GM13977 (cell line): ENCODE data around the gene ARHGAP31.
A peak's percentile ranks its signal among the peaks of the same experiment; 100 is the strongest.

ENCODE experiments used
- DNase-seq: peaks from one replicate; pipeline ENCODE4 v3.0.0; 2012; ENCODE audit warnings: low spot score
- in situ Hi-C: fragments of 300-500 bp; cut with MboI; formaldehyde crosslinking; loops from one replicate; pipeline ENCODE4 v1.12.0; 2022; ENCODE audit warnings: low sequenced_read_pairs, low pct_unique_long_range_greater_than_20kb, mixed read lengths, inconsistent platforms; ENCODE audit not compliant: unreplicated experiment
- TF ChIP-seq, protein P1 (sequence below): IDR thresholded peaks from 2 replicates; pipeline ENCODE4 v1.5.1; 2012; ENCODE audit warnings: mild to moderate bottlenecking, control low read depth; ENCODE audit not compliant: insufficient read depth; ENCODE audit errors: extremely low read depth, missing control alignments

The ARHGAP31 gene

DNA sequence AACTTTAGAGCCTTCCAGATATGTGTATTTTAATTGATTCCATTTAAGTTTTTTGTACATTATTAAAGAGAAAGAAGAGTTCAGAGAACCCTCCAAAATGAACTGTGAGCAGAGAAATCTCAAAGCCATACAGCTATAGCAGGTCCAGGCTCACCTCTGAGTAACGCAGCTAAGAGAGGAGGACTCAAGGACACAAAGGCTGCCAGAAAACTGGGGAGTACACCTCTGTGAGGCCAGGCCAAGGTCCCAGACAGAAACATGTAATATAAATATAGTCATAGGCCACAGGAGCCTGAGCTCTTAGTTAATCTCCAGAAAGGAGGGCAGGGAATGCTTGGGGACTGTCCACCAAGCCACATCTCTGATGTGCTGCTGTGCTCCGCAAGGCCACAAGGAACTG, 102.7 kb downstream of the ARHGAP31 start:
- TF ChIP-seq, protein P1, sequence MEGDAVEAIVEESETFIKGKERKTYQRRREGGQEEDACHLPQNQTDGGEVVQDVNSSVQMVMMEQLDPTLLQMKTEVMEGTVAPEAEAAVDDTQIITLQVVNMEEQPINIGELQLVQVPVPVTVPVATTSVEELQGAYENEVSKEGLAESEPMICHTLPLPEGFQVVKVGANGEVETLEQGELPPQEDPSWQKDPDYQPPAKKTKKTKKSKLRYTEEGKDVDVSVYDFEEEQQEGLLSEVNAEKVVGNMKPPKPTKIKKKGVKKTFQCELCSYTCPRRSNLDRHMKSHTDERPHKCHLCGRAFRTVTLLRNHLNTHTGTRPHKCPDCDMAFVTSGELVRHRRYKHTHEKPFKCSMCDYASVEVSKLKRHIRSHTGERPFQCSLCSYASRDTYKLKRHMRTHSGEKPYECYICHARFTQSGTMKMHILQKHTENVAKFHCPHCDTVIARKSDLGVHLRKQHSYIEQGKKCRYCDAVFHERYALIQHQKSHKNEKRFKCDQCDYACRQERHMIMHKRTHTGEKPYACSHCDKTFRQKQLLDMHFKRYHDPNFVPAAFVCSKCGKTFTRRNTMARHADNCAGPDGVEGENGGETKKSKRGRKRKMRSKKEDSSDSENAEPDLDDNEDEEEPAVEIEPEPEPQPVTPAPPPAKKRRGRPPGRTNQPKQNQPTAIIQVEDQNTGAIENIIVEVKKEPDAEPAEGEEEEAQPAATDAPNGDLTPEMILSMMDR: no peak
- in situ Hi-C loops: no loop called here
- no peak for DNase-seq

DNA sequence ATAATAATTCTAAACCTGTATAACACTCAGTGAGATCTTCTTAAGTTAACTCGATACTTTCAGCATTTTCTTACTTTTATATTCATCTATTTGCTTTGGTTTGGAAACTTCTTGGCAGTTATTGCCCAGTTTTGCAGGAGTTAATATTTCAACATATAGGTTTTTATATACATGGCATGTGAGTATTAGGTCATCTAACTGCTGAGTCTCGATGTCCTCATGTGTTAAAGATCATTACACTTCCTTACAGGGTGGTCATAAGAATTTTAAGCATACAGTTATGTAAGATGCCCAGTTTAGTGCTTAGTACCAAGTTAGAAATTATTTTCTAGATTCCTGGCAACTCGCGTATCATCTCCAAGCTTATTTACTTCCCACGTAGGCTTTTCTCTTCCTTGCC, 106.3 kb downstream of the ARHGAP31 start:
- TF ChIP-seq, protein P1: no peak
- in situ Hi-C loops: no loop called here
- DNase-seq: no peak

DNA sequence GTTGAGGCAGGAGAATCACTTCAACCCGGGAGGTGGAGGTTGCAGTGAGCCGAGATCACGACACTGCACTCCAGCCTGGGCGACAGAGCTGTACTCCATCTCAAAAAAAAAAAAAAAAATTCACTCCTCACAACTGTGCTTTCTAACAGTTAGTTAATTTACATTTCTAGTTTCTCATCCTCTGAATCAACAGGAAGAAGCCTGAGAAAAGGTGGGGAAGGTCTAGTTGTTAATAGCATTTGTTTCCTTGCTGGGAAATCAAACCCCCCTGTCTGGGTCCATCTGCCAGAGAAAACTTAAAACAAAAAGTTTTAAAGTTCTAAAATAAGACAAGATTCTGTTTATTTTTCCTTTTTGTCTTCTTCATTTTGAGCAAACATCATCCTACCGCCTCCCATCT, 106.9 kb downstream of the ARHGAP31 start:
- TF ChIP-seq, protein P1: no peak
- DNase-seq: no peak
- in situ Hi-C loops: no loop called here

DNA sequence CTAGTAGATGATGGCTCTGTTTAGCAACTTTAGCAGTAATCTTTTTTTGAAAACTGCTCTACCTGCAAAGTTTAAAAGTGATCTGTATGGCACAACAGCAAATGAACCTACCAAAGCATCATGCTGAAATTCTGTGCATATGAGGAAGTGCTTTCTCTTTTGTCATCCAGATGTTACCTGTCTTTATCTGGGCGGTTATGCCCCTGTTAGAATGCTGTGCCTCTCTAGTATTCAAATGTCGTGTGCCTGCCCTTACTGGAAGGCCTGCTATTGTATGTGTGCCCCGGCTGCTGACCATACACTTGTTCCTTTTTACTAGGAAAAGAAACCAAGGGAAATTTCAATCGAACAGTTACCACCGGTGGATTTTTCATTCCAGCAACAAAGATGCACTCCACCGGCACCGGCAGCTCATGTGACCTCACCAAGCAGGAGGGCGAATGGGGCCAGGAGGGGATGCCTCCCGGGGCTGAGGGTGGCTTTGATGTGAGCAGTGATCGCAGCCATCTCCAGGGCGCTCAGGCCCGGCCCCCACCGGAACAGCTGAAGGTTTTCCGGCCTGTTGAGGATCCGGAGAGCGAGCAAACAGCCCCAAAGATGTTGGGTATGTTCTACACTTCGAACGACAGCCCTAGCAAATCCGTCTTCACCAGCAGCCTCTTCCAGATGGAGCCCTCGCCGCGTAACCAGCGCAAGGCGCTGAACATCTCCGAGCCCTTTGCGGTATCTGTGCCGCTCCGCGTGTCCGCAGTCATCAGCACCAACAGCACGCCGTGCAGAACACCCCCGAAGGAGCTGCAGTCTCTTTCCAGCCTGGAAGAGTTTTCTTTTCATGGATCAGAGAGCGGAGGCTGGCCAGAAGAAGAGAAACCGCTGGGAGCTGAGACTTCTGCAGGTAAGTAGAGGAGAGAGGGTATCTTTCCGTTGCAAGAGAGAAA, 107.6 kb downstream of the ARHGAP31 start:
- DNase-seq: peak; percentile 36
- TF ChIP-seq, protein P1: no peak
- in situ Hi-C loops: no loop called here

DNA sequence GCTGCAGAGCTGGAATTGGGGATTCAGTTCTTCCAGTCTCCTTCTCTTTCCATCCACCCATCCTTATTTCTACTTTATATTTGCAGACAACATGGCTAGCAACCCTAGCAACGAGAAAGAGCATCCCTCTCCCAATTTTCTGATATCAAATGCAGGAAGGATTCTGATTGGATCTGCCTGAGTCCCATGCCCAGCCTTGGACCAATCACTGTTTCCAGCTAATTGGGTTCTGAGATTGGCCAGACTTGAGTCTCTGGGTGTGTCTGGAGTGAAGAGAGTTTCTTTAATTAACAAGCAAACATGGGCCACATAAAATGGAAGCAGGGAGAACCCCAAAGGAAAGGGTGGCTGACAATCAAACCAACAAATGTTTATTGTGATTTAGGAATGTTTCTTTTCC, 108.6 kb downstream of the ARHGAP31 start:
- TF ChIP-seq, protein P1: no peak
- no peak for DNase-seq
- in situ Hi-C loops: no loop called here

DNA sequence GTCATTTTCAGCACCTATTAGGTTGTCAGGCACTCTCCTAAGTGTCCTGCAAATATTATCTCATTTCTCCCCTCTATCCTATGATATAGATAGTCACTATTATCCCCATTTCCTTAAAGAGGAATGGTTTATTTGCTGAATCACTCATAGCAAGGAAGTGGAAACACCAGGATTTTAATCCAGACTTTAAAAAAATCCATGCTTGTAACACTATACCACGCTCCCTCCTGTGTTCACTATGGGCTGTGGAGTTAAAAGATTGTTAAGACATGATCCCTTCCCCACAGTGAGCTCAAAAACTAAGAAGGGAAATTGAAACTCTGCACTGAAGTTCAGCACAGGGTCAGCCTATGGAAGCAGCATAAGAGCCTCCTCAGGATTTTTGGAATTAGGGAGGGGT, 109.0 kb downstream of the ARHGAP31 start:
- in situ Hi-C loops: no loop called here
- TF ChIP-seq, protein P1: no peak
- DNase-seq: no peak

DNA sequence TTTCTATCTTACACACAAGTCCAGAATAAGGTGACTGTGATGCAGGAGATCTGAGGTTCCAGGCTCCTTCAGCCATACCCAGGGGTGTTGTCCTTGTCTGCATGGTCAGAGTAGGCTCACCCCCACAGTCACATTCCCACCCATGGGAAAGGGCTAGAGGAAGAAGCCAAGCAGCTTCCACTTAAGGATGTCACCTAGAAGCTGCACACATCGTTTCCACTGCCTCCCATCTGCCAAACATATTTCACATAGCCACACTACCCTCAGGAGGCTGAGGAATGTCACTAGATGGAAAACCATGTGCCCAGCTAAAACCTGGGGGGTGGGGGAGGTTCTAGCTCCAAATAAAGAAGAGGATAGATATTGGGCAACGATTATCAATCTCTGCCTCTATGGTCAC, 111.1 kb downstream of the ARHGAP31 start:
- TF ChIP-seq, protein P1: no peak
- in situ Hi-C loops: no loop called here
- DNase-seq: no peak
